ENCODE data around the gene FCRL4.

DNA sequence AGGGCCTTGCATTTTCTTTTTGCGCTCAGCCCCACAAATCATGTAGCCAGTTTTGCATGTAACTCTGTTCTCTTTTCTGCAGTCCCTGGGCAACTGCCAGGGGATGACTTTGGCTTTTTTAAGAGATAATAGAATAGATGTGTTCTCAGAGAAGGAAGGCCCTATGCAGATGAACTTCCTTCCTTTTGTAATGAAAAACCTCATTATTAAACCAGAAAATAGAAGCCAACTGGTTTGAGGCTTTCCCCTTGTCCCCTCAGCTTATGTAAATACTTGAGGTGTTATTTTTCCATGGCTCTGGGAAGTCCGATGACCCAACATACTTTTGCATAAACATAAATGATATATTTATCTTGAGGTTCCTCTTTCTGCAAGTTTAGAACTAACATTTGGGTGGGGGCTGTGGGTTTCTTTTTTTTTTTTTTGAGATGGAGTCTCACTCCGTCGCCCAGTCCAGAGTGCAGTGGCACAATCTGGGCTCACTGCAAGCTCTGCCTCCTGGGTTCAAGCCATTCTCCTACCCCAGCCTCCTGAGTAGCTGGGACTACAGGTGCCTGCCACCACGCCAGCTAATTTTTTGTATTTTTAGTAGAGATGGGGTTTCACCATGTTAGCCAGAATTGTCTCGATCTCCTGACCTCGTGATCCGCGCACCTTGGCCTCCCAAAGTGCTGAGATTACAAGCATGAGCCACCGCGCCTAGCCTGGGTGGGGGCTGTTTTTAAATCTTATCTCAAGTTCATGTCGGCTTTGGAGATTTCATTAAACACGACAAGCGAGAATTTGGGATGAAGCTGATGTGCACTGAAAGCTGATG, 31.2 kb downstream of the FCRL4 start:
- TF ChIP-seq, protein P1, sequence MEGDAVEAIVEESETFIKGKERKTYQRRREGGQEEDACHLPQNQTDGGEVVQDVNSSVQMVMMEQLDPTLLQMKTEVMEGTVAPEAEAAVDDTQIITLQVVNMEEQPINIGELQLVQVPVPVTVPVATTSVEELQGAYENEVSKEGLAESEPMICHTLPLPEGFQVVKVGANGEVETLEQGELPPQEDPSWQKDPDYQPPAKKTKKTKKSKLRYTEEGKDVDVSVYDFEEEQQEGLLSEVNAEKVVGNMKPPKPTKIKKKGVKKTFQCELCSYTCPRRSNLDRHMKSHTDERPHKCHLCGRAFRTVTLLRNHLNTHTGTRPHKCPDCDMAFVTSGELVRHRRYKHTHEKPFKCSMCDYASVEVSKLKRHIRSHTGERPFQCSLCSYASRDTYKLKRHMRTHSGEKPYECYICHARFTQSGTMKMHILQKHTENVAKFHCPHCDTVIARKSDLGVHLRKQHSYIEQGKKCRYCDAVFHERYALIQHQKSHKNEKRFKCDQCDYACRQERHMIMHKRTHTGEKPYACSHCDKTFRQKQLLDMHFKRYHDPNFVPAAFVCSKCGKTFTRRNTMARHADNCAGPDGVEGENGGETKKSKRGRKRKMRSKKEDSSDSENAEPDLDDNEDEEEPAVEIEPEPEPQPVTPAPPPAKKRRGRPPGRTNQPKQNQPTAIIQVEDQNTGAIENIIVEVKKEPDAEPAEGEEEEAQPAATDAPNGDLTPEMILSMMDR (IDR thresholded peaks at IDR 0.05): no peak
- no peak for TF ChIP-seq POLR2A (IDR thresholded peaks at IDR 0.05)
